Gastroesophageal sphincter (tissue), 3 donors: Measurements from ENCODE around the gene C5orf24.

Source experiments
- EP300 ChIP-seq: sonication (generic); formaldehyde crosslinking; IDR thresholded peaks from one replicate; pipeline ENCODE4 v1.6.1; 2017; ENCODE audit warnings: antibody characterized with exemption, mild to moderate bottlenecking
- POLR2A ChIP-seq, 2 donors: fragments of 450-650 bp; IDR thresholded peaks; one replicate each; pipeline ENCODE4 v1.6.1; 2017; ENCODE audit warnings: antibody characterized with exemption in 2 of 2, mild to moderate bottlenecking in 2 of 2, moderate library complexity in 1 of 2
- POLR2AphosphoS5 ChIP-seq: sonication (generic); formaldehyde crosslinking; IDR thresholded peaks from one replicate; pipeline ENCODE4 v1.6.1; 2017; ENCODE audit warnings: antibody characterized with exemption
- TF ChIP-seq, protein P1 (sequence below), 4 experiments: fragments of 200-600 bp in 2 of 4; fragments of 450-650 bp in 2 of 4; sonication (generic) in 1 of 4; IDR thresholded peaks; one replicate each; pipeline ENCODE4 v1.5.1; 2017 to 2019; ENCODE audit warnings: antibody characterized with exemption in 4 of 4, mild to moderate bottlenecking in 2 of 4, moderate library complexity in 2 of 4

DNA sequence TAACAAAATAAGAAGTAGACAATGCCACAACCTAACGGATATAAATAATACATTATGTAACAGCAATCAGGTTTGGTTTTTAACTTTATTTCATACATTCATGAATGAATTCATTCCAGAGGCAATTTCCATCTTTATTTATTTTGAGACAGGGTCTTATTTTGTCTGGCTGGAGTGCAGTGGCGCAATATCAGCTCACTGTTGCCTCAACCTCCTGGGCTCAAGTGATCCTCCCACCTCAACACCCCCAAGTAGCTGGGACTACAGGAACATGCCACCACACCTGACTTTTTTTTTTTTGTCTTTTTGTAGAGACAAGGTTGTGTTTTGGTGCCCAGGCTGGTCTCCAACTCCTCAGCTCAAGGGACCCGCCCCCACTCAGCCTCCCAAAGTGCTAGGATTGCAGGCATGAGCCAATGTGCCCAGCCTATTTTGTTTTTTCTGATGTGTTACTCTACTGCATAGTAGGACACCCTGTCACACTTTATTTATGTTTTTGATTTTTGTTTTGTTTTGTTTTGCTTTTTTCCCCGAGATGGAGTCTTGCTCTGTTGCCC, 26.3 kb upstream of the C5orf24 start:
- TF ChIP-seq, protein P1, sequence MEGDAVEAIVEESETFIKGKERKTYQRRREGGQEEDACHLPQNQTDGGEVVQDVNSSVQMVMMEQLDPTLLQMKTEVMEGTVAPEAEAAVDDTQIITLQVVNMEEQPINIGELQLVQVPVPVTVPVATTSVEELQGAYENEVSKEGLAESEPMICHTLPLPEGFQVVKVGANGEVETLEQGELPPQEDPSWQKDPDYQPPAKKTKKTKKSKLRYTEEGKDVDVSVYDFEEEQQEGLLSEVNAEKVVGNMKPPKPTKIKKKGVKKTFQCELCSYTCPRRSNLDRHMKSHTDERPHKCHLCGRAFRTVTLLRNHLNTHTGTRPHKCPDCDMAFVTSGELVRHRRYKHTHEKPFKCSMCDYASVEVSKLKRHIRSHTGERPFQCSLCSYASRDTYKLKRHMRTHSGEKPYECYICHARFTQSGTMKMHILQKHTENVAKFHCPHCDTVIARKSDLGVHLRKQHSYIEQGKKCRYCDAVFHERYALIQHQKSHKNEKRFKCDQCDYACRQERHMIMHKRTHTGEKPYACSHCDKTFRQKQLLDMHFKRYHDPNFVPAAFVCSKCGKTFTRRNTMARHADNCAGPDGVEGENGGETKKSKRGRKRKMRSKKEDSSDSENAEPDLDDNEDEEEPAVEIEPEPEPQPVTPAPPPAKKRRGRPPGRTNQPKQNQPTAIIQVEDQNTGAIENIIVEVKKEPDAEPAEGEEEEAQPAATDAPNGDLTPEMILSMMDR (IDR thresholded peaks at IDR 0.05): no peak
- TF ChIP-seq EP300 (no peak), POLR2A (IDR thresholded peaks at IDR 0.05) (no peak), POLR2AphosphoS5 (no peak)
